H1 (cell line): ENCODE measurements around the gene GPC6. TPM values are rescaled to one million over a fixed set of nuclear protein-coding genes. Genes with fewer than 3 reads are reported as not detected.

Experiments used
- GABPA ChIP-seq: IDR thresholded peaks from 2 replicates; pipeline ENCODE4 v1.6.1; 2011; ENCODE audit warnings: mild to moderate bottlenecking, low read length, moderate library complexity, borderline replicate concordance; ENCODE audit not compliant: insufficient read depth
- HDAC6 ChIP-seq: IDR thresholded peaks from one replicate; pipeline ENCODE4 v1.7.1; 2012; ENCODE audit warnings: low read depth, mild to moderate bottlenecking, inconsistent platforms, low read length, moderate library complexity
- polyA plus RNA-seq, 7 experiments: library from polyadenylated mRNA; depleted of rRNA in 3 of 7; stranded (reverse) in 5 of 7; unstranded in 2 of 7; fragments of >200 nt in 5 of 7; fragments of 200-250 nt in 2 of 7; gene quantifications; 1 replicate in 5 of 7; 2 replicates in 1 of 7; 4 replicates in 1 of 7; pipeline versions ENCODE4 v1.2.1 to v1.2.3, GENCODE V29; 2011 to 2013; ENCODE audit warnings: missing spikeins in 2 of 7, mixed read lengths in 2 of 7
- total RNA-seq: library from RNA; stranded (reverse); fragmentation: NEBNext Ultra II Directional; extraction: Animal tissue kit (Norgen Biotek cat#: 25700); gene quantifications from 2 replicates; pipeline ENCODE4 v1.2.1, GENCODE V29; 2021

The GPC6 gene
- total and polyA plus RNA-seq, 2 of the 8 experiments (the other 6 are each of a cell fraction or from before 2014, with no cell fraction given): 5.4 to 12.0 TPM

- TF ChIP-seq GABPA (no peak), HDAC6 (no peak)
Observed at GRCh38 chr13:94201022-94201421, 974.4 kb downstream of the GPC6 start (continued).
